Measurements from ENCODE around the gene LIN37. TPM values are rescaled to one million over a fixed set of nuclear protein-coding genes. Genes with fewer than 3 reads are reported as not detected.

Gene LIN37
- total RNA-seq, 1 donor, result 9.0 TPM

- H3K4me2 ChIP-seq (ENCODE audit: insufficient read depth, low read length), result no peak overlapping the region
- H3K27me3 ChIP-seq (ENCODE audit: insufficient read depth, low read length), result no peaks in the 10 kb centered on the region
- peaks cover 2% of the 10 kb centered on the region for H3K4me1 ChIP-seq (ENCODE audit: insufficient read depth, low read length)
- TF ChIP-seq CTCF (IDR thresholded peaks at IDR 0.05; ENCODE audit: extremely low read depth, low read depth, low read length), result no peak
- no peaks in the 10 kb centered on the region for H3K79me2 ChIP-seq (ENCODE audit: insufficient read depth, low read length)
- no peaks in the 10 kb centered on the region for H4K20me1 ChIP-seq (ENCODE audit: insufficient read depth, low read length)
- H3K36me3 ChIP-seq (ENCODE audit: insufficient read depth, low read length), result no peaks in the 10 kb centered on the region
- no peak overlapping the region for H2AFZ ChIP-seq (ENCODE audit: low read length)
- H3K27ac ChIP-seq (ENCODE audit: low read depth, low read length), result no peak overlapping the region
- peak; percentile 73 for DNase-seq (ENCODE audit: insufficient read length, low spot score, missing footprints)
- no peaks in the 10 kb centered on the region for H3K9me3 ChIP-seq (ENCODE audit: low read depth, low read length)
- no peak overlapping the region for H3K4me3 ChIP-seq (ENCODE audit: insufficient read depth, low read length)
These were observed 41.0 kb downstream of the LIN37 start for GRCh38 chr19:35789195-35789977.

GRCh38 chr19:35789978-35790944 is 41.9 kb downstream of the LIN37 start:
- Histone ChIP-seq H3K27ac (ENCODE audit: low read depth, low read length) (no peak overlapping the region), H3K36me3 (ENCODE audit: insufficient read depth, low read length) (no peaks in the 10 kb centered on the region), H3K9me3 (ENCODE audit: low read depth, low read length) (no peaks in the 10 kb centered on the region), H2AFZ (ENCODE audit: low read length) (no peak overlapping the region), H3K4me2 (ENCODE audit: insufficient read depth, low read length) (no peak overlapping the region), H3K4me3 (ENCODE audit: insufficient read depth, low read length) (no peak overlapping the region), H4K20me1 (ENCODE audit: insufficient read depth, low read length) (no peaks in the 10 kb centered on the region), H3K4me1 (ENCODE audit: insufficient read depth, low read length) (peaks cover 2% of the 10 kb centered on the region), H3K79me2 (ENCODE audit: insufficient read depth, low read length) (no peaks in the 10 kb centered on the region), H3K27me3 (ENCODE audit: insufficient read depth, low read length) (peaks cover 5% of the 10 kb centered on the region)
- no peak for TF ChIP-seq CTCF (IDR thresholded peaks at IDR 0.05; ENCODE audit: extremely low read depth, low read depth, low read length)
- DNase-seq (ENCODE audit: insufficient read length, low spot score, missing footprints), result peak; percentile 67

GRCh38 chr19:35790981-35791813 is 42.8 kb downstream of the LIN37 start:
- H3K79me2 ChIP-seq (ENCODE audit: insufficient read depth, low read length), result no peaks in the 10 kb centered on the region
- H2AFZ ChIP-seq (ENCODE audit: low read length), result no peak overlapping the region
- no peaks in the 10 kb centered on the region for H3K36me3 ChIP-seq (ENCODE audit: insufficient read depth, low read length)
- peaks cover 14% of the 10 kb centered on the region for H3K27me3 ChIP-seq (ENCODE audit: insufficient read depth, low read length)
- no peak overlapping the region for H3K27ac ChIP-seq (ENCODE audit: low read depth, low read length)
- H3K4me2 ChIP-seq (ENCODE audit: insufficient read depth, low read length), result no peak overlapping the region
- H3K9me3 ChIP-seq (ENCODE audit: low read depth, low read length), result no peaks in the 10 kb centered on the region
- H3K4me3 ChIP-seq (ENCODE audit: insufficient read depth, low read length), result no peak overlapping the region
- no peak for TF ChIP-seq CTCF (IDR thresholded peaks at IDR 0.05; ENCODE audit: extremely low read depth, low read depth, low read length)
- H4K20me1 ChIP-seq (ENCODE audit: insufficient read depth, low read length), result no peaks in the 10 kb centered on the region
- peaks cover 2% of the 10 kb centered on the region for H3K4me1 ChIP-seq (ENCODE audit: insufficient read depth, low read length)
- peak; percentile 84 for DNase-seq (ENCODE audit: insufficient read length, low spot score, missing footprints)
